K562 (cell line): ENCODE data around the gene LY6G5B. TPM values are rescaled to one million over a fixed set of nuclear protein-coding genes. Genes with fewer than 3 reads are reported as not detected.

Experiments
- BMI1 ChIP-seq: fragments of 150-350 bp; IDR thresholded peaks from 2 replicates; pipeline ENCODE4 v1.6.1; 2014; ENCODE audit warnings: low read length
- CREB1 ChIP-seq, 2 experiments: sonication (generic) in 1 of 2; formaldehyde crosslinking in 1 of 2; IDR thresholded peaks; 2 replicates each; pipeline versions ENCODE4 v1.6.1 to v1.8.0; 2012 to 2022; ENCODE audit warnings: inconsistent platforms in 1 of 2, mild to moderate bottlenecking in 1 of 2, missing genetic modification reagents in 1 of 2, moderate library complexity in 1 of 2
- MBD2 ChIP-seq: sonication (generic); IDR thresholded peaks from 2 replicates; pipeline ENCODE4 v1.6.1; 2016; ENCODE audit warnings: low read depth, borderline replicate concordance
- ZNF347 ChIP-seq: fragments of 450-650 bp; formaldehyde crosslinking; IDR thresholded peaks from 2 replicates; pipeline ENCODE4 v1.4.0; 2020; ENCODE audit warnings: low read depth, mild to moderate bottlenecking, moderate library complexity
- ZNF507 ChIP-seq: conservative IDR thresholded peaks from 2 replicates; pipeline ENCODE4 v1.6.1; 2017; ENCODE audit warnings: missing genetic modification characterization, missing compliant biosample characterization
- polyA plus RNA-seq, 8 experiments: library from polyadenylated mRNA; depleted of rRNA in 4 of 8; stranded (reverse) in 5 of 8; unstranded in 3 of 8; fragments of >200 nt; fragmentation: Nextera tagmentation in 2 of 8; fragmentation: Illumina TruSeq in 1 of 8; extraction: Ambion mirVana in 2 of 8; extraction: Trizol in 1 of 8; gene quantifications; 2 replicates each; pipeline versions ENCODE4 v1.2.1 to v1.2.3, GENCODE V29; 2011 to 2014; ENCODE audit warnings: inconsistent platforms in 1 of 8, missing spikeins in 1 of 8
- total RNA-seq, 7 experiments: library from RNA; depleted of rRNA in 6 of 7; stranded (reverse); fragments of >200 nt in 6 of 7; fragmentation: Illumina TruSeq in 2 of 7; extraction: Trizol in 2 of 7; gene quantifications; 2 replicates each; pipeline versions ENCODE4 v1.2.1 to v1.2.3, GENCODE V29; 2011 to 2021; ENCODE audit warnings: low replicate concordance in 1 of 7
- TF ChIP-seq, protein P1 (sequence below): fragments of 200-400 bp; formaldehyde crosslinking; IDR thresholded peaks from 2 replicates; pipeline ENCODE4 v1.6.1; 2017; ENCODE audit warnings: mild to moderate bottlenecking, low read depth, low read length, moderate library complexity
- TF ChIP-seq, protein P2 (sequence below), 2 experiments: fragments of 450-650 bp in 1 of 2; sonication (generic) in 1 of 2; formaldehyde crosslinking in 1 of 2; IDR thresholded peaks in 1 of 2; conservative IDR thresholded peaks in 1 of 2; 2 replicates each; pipeline versions ENCODE4 v1.6.1 to v1.8.1; 2016 to 2023; ENCODE audit warnings: mild to moderate bottlenecking in 2 of 2, moderate library complexity in 2 of 2, inconsistent platforms in 1 of 2, missing genetic modification reagents in 1 of 2
- TF ChIP-seq, protein P3 (sequence below): fragments of 450-650 bp; IDR thresholded peaks from 2 replicates; pipeline ENCODE4 v1.7.1; 2018; ENCODE audit warnings: mild to moderate bottlenecking, low read depth; ENCODE audit not compliant: partially characterized antibody

Gene LY6G5B
- total and polyA plus RNA-seq, 9 of the 15 experiments (the other 6 are each of a cell fraction or from before 2014, with no cell fraction given), result 6.0 to 27.0 (median 7.5) TPM

DNA sequence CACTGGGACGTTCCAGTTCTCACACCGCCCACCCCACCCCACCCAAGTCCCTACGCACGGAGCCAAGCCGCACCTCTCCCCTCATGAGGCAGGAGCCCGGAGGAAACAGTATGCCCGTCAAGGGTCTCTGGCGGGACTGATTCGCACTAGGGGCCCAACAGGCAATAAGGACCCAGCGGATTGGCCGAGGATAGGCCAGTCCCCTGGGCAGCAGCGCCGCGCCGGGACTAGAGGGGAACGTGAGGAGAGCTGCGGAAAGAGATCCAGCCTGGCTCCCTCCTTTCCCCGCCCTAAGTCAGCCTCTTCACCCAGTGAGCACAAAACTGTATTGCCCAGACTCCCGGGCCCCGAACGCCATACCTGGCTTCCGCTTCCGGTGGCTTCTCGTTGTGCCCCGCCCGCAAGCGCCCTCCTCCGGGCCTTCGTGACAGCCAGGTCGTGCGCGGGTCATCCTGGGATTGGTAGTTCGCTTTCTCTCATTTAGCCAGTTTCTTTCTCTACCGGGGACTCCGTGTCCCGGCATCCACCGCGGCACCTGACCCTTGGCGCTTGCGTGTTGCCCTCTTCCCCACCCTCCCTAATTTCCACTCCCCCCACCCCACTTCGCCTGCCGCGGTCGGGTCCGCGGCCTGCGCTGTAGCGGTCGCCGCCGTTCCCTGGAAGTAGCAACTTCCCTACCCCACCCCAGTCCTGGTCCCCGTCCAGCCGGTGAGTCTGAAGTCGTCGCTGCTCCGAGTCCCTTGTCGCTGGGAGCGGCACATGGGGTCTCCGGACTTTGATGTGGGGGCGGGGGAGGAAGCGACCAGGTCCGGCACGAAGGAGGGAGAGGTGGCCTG is 4.1 kb upstream of the LY6G5B start, which contains the start of gene CSNK2B (continued):
- TF ChIP-seq, protein P1, sequence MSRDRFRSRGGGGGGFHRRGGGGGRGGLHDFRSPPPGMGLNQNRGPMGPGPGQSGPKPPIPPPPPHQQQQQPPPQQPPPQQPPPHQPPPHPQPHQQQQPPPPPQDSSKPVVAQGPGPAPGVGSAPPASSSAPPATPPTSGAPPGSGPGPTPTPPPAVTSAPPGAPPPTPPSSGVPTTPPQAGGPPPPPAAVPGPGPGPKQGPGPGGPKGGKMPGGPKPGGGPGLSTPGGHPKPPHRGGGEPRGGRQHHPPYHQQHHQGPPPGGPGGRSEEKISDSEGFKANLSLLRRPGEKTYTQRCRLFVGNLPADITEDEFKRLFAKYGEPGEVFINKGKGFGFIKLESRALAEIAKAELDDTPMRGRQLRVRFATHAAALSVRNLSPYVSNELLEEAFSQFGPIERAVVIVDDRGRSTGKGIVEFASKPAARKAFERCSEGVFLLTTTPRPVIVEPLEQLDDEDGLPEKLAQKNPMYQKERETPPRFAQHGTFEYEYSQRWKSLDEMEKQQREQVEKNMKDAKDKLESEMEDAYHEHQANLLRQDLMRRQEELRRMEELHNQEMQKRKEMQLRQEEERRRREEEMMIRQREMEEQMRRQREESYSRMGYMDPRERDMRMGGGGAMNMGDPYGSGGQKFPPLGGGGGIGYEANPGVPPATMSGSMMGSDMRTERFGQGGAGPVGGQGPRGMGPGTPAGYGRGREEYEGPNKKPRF, result no peak
- TF ChIP-seq MBD2 (no peak), BMI1 (0 out of 2 replicates have a peak, but pooled peaks have one; percentile 17), CREB1 (IDR thresholded peaks at IDR 0.05) (peak; percentile 89), CREB1 (CRISPR knock-in tag; IDR thresholded peaks at IDR 0.05) (peak; percentile 83; the same call in 1 of the 2 replicates), ZNF507 (no peak), ZNF347 (CRISPR knock-in tag) (no peak)
- TF ChIP-seq, protein P2, sequence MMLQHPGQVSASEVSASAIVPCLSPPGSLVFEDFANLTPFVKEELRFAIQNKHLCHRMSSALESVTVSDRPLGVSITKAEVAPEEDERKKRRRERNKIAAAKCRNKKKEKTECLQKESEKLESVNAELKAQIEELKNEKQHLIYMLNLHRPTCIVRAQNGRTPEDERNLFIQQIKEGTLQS (IDR thresholded peaks at IDR 0.05), result no peak
- TF ChIP-seq, protein P2 (CRISPR knock-in tag; conservative IDR thresholded peaks at IDR 0.05), result no peak
- TF ChIP-seq, protein P3, sequence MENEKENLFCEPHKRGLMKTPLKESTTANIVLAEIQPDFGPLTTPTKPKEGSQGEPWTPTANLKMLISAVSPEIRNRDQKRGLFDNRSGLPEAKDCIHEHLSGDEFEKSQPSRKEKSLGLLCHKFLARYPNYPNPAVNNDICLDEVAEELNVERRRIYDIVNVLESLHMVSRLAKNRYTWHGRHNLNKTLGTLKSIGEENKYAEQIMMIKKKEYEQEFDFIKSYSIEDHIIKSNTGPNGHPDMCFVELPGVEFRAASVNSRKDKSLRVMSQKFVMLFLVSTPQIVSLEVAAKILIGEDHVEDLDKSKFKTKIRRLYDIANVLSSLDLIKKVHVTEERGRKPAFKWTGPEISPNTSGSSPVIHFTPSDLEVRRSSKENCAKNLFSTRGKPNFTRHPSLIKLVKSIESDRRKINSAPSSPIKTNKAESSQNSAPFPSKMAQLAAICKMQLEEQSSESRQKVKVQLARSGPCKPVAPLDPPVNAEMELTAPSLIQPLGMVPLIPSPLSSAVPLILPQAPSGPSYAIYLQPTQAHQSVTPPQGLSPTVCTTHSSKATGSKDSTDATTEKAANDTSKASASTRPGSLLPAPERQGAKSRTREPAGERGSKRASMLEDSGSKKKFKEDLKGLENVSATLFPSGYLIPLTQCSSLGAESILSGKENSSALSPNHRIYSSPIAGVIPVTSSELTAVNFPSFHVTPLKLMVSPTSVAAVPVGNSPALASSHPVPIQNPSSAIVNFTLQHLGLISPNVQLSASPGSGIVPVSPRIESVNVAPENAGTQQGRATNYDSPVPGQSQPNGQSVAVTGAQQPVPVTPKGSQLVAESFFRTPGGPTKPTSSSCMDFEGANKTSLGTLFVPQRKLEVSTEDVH, result peak; percentile 91
